Measurements from ENCODE around the gene KIF13A. TPM values are rescaled to one million over a fixed set of nuclear protein-coding genes. Genes with fewer than 3 reads are reported as not detected.

KIF13A gene
- 60.9 and 71.8 TPM in 2 replicates for total RNA-seq

DNA sequence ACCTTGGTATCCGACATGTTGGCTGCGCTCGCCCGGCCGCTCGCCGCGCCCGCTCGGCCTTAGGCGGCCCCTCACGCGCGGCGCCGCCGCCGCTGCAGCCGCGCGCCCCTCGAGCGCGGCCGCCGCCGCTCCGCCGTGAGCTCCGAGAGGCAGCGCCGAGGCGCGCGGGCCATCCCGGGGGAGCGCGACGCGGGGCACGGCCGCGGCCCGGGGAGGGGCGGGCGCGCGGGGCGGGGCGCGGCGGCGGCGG, at the start of gene KIF13A:
Gene KIF13A (minus strand): TSS at position 189 of the 250 bp plus-strand sequence. CDS start 172 bp downstream, at position 17.

Small RNAs within 50 kb of the gene (small RNA-seq; reads per million reads assigned to genes)
- gene RF00019: not detected
- gene RNA5SP204: 1.9 reads per million, percentile 77 among the genes with 10 or more reads in this experiment

Other genes with a start within 250 kb of the KIF13A start
- 3.1 and 3.9 TPM in 2 replicates for gene NHLRC1, start 135.0 kb upstream of the KIF13A start, total RNA-seq
- 7.5 and 8.7 TPM in 2 replicates for gene TPMT, start 167.4 kb upstream of the KIF13A start, total RNA-seq
- gene KDM1B, start 167.8 kb upstream of the KIF13A start, total RNA-seq: 13.3 and 17.8 TPM in 2 replicates

Data from placental epithelial cell (primary cell).